Activated naive CD4-positive, alpha-beta T cell treated with anti-CD3 and anti-CD28 coated beads, Interleukin-2, amount 50 U/mL, for 24 hours (primary cell): ENCODE measurements around the gene SGK1.
A peak's percentile ranks its signal among the peaks of the same experiment; 100 is the strongest.

Experiments
- H3K27ac Mint-ChIP-seq: one replicate; pipeline ENCODE4 v1.8.0; 2021; ENCODE audit warnings: mild to moderate bottlenecking, mixed read lengths
- H3K27me3 Mint-ChIP-seq: one replicate; pipeline ENCODE4 v1.8.0; 2021; ENCODE audit warnings: mixed read lengths
- H3K36me3 Mint-ChIP-seq: one replicate; pipeline ENCODE4 v1.8.0; 2021; ENCODE audit warnings: mixed read lengths
- H3K4me1 Mint-ChIP-seq: one replicate; pipeline ENCODE4 v1.8.0; 2021; ENCODE audit warnings: mixed read lengths
- H3K4me3 Mint-ChIP-seq: one replicate; pipeline ENCODE4 v1.8.0; 2021; ENCODE audit warnings: mild to moderate bottlenecking, mixed read lengths
- H3K9me3 Mint-ChIP-seq: one replicate; pipeline ENCODE4 v1.8.0; 2021; ENCODE audit warnings: mixed read lengths

SGK1 gene

GRCh38 chr6:134147034-134147533, 170.8 kb downstream of the SGK1 start:
- no peaks in the 10 kb centered on the region for H3K4me1 Mint-ChIP-seq
- no peak overlapping the region for H3K4me3 Mint-ChIP-seq
- H3K27ac Mint-ChIP-seq: no peak overlapping the region
- H3K9me3 Mint-ChIP-seq: no peaks in the 10 kb centered on the region
- H3K36me3 Mint-ChIP-seq: no peaks in the 10 kb centered on the region
- no peaks in the 10 kb centered on the region for H3K27me3 Mint-ChIP-seq

GRCh38 chr6:134146268-134147033, 171.5 kb downstream of the SGK1 start:
- Mint-ChIP-seq H3K27me3 (no peaks in the 10 kb centered on the region), H3K36me3 (no peaks in the 10 kb centered on the region), H3K9me3 (no peaks in the 10 kb centered on the region), H3K4me1 (no peaks in the 10 kb centered on the region), H3K4me3 (no peak overlapping the region), H3K27ac (no peak overlapping the region)

- Mint-ChIP-seq H3K27ac (no peak overlapping the region), H3K4me3 (no peak overlapping the region), H3K4me1 (no peaks in the 10 kb centered on the region), H3K27me3 (no peaks in the 10 kb centered on the region), H3K9me3 (no peaks in the 10 kb centered on the region), H3K36me3 (no peaks in the 10 kb centered on the region)
These were observed 172.1 kb downstream of the SGK1 start for GRCh38 chr6:134145786-134146185.

GRCh38 chr6:134138226-134138975, 179.5 kb downstream of the SGK1 start:
- H3K36me3 Mint-ChIP-seq: no peaks in the 10 kb centered on the region
- no peaks in the 10 kb centered on the region for H3K9me3 Mint-ChIP-seq
- H3K27ac Mint-ChIP-seq: no peak overlapping the region
- H3K4me1 Mint-ChIP-seq: no peaks in the 10 kb centered on the region
- no peak overlapping the region for H3K4me3 Mint-ChIP-seq
- H3K27me3 Mint-ChIP-seq: no peaks in the 10 kb centered on the region

GRCh38 chr6:134134654-134135053, 183.3 kb downstream of the SGK1 start:
- Mint-ChIP-seq H3K27ac (no peak overlapping the region), H3K4me3 (no peak overlapping the region), H3K9me3 (no peaks in the 10 kb centered on the region), H3K36me3 (no peaks in the 10 kb centered on the region), H3K4me1 (no peaks in the 10 kb centered on the region), H3K27me3 (no peaks in the 10 kb centered on the region)

GRCh38 chr6:134132494-134133141, 185.3 kb downstream of the SGK1 start:
- Mint-ChIP-seq H3K36me3 (no peaks in the 10 kb centered on the region), H3K9me3 (no peaks in the 10 kb centered on the region), H3K4me1 (no peaks in the 10 kb centered on the region), H3K27ac (no peak overlapping the region), H3K27me3 (no peaks in the 10 kb centered on the region), H3K4me3 (no peak overlapping the region)

GRCh38 chr6:134131530-134132139, 186.3 kb downstream of the SGK1 start:
- Mint-ChIP-seq H3K27me3 (peaks cover under 1% of the 10 kb centered on the region), H3K27ac (no peak overlapping the region), H3K36me3 (no peaks in the 10 kb centered on the region), H3K4me1 (no peaks in the 10 kb centered on the region), H3K9me3 (no peaks in the 10 kb centered on the region), H3K4me3 (no peak overlapping the region)

- Mint-ChIP-seq H3K4me1 (no peaks in the 10 kb centered on the region), H3K9me3 (no peaks in the 10 kb centered on the region), H3K27me3 (peaks cover 2% of the 10 kb centered on the region), H3K36me3 (no peaks in the 10 kb centered on the region), H3K4me3 (no peak overlapping the region), H3K27ac (no peak overlapping the region)
These were observed 189.8 kb downstream of the SGK1 start for GRCh38 chr6:134128146-134128545.

- H3K27me3 Mint-ChIP-seq: peaks cover 2% of the 10 kb centered on the region
- no peaks in the 10 kb centered on the region for H3K36me3 Mint-ChIP-seq
- peak overlapping the region; percentile 23 for H3K27ac Mint-ChIP-seq
- H3K4me3 Mint-ChIP-seq: no peak overlapping the region
- no peaks in the 10 kb centered on the region for H3K9me3 Mint-ChIP-seq
- H3K4me1 Mint-ChIP-seq: no peaks in the 10 kb centered on the region
These were observed 194.2 kb downstream of the SGK1 start for GRCh38 chr6:134123666-134124208.

GRCh38 chr6:134122775-134123174, 195.1 kb downstream of the SGK1 start:
- H3K27ac Mint-ChIP-seq: no peak overlapping the region

GRCh38 chr6:134119486-134119885, 198.4 kb downstream of the SGK1 start:
- Mint-ChIP-seq H3K36me3 (no peaks in the 10 kb centered on the region), H3K27ac (no peak overlapping the region), H3K4me1 (no peaks in the 10 kb centered on the region), H3K27me3 (peaks cover 2% of the 10 kb centered on the region), H3K9me3 (no peaks in the 10 kb centered on the region), H3K4me3 (no peak overlapping the region)

More at GRCh38 chr6:134122775-134123174, 195.1 kb downstream of the SGK1 start:
- Mint-ChIP-seq H3K9me3 (no peaks in the 10 kb centered on the region), H3K36me3 (no peaks in the 10 kb centered on the region), H3K27me3 (peaks cover 2% of the 10 kb centered on the region), H3K4me3 (no peak overlapping the region), H3K4me1 (no peaks in the 10 kb centered on the region)
